ENCODE data around the gene SUMO3. TPM values are rescaled to one million over a fixed set of nuclear protein-coding genes. Genes with fewer than 3 reads are reported as not detected.
"Not testable (repeated sequence)": the region's sequence is repeated elsewhere in the genome, so short reads cannot be mapped to it uniquely, and the experiment has no call there.

The SUMO3 gene
- polyA plus RNA-seq, 1 experiment = 82.6 TPM

- CTCF ChIA-PET = no interaction called here
- Histone ChIP-seq H3K36me3 (ENCODE audit: control insufficient read depth, insufficient read depth, low read length) (no peaks in the 10 kb centered on the region), H3K4me3 (ENCODE audit: low read depth, low read length) (no peak overlapping the region), H3K27me3 (ENCODE audit: control insufficient read depth, insufficient read depth, low read length) (peaks cover 5% of the 10 kb centered on the region)
- DNase-seq (ENCODE audit: low read depth) = no peak
- TF ChIP-seq, protein P1, sequence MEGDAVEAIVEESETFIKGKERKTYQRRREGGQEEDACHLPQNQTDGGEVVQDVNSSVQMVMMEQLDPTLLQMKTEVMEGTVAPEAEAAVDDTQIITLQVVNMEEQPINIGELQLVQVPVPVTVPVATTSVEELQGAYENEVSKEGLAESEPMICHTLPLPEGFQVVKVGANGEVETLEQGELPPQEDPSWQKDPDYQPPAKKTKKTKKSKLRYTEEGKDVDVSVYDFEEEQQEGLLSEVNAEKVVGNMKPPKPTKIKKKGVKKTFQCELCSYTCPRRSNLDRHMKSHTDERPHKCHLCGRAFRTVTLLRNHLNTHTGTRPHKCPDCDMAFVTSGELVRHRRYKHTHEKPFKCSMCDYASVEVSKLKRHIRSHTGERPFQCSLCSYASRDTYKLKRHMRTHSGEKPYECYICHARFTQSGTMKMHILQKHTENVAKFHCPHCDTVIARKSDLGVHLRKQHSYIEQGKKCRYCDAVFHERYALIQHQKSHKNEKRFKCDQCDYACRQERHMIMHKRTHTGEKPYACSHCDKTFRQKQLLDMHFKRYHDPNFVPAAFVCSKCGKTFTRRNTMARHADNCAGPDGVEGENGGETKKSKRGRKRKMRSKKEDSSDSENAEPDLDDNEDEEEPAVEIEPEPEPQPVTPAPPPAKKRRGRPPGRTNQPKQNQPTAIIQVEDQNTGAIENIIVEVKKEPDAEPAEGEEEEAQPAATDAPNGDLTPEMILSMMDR (IDR thresholded peaks at IDR 0.05; ENCODE audit: insufficient read depth, low read depth, low read length) = no peak
- POLR2A ChIA-PET = no interaction called here
Observed at GRCh38 chr21:44836349-44836665, 18.4 kb upstream of the SUMO3 start.

DNA sequence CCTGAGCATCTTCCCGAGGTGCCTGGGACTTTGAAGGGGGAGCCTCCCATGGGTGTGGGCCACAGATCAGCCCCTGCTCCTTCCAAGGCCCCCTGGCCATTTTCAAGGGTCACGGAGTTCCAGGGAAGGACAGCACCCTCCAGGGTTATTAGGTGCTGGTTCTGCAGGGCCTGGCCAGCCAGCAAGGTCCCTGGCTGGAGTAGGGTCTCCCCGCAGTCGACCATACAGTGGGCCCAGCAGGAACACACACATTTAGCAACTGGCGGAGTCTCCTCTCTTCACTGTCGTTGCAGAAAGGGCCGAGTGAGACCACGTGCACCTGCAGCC, 17.7 kb upstream of the SUMO3 start:
- POLR2A ChIA-PET = no interaction called here
- CTCF ChIA-PET = no interaction called here
- peaks cover 2% of the 10 kb centered on the region for H3K27me3 ChIP-seq (ENCODE audit: control insufficient read depth, insufficient read depth, low read length)
- H3K4me3 ChIP-seq (ENCODE audit: low read depth, low read length) = no peak overlapping the region
- TF ChIP-seq, protein P1 (IDR thresholded peaks at IDR 0.05; ENCODE audit: insufficient read depth, low read depth, low read length) = no peak
- no peaks in the 10 kb centered on the region for H3K36me3 ChIP-seq (ENCODE audit: control insufficient read depth, insufficient read depth, low read length)
- DNase-seq (ENCODE audit: low read depth) = no peak

DNA sequence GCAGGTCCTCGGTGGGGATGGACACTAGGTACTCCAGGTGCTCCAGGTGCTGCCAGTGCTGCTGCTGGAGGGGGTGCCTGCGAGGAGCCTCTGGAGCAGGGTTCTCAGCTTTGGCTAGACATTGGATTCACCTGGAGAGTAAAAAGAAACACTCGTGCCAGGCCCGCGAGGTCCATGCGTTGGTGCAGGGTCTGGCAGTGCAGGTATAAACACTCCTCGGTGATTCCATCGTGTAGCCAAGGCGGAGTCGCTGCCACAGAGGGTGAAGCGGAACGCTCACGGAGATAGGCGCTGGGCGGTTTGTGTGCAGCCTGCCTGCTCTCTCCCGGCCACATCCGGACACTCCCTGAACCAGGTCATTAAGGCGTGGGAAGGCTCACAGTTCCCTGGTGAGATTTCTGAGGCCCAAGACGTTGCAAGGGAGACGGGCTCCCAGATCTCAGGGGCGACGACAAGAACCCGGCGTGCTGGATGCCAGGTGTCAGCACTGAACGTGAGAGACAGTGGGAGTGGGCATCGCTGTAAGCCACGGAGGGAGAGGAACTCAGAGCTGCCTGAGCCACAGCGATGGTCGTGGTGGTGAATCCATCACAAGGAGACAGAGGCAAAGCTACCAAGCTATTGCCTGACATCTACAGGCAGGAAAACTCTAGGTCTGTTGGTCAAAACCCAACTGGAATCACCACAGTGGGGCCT, 17.2 kb upstream of the SUMO3 start:
- ChIA-PET POLR2A (no interaction called here), CTCF (no interaction called here)
- TF ChIP-seq, protein P1 (IDR thresholded peaks at IDR 0.05; ENCODE audit: insufficient read depth, low read depth, low read length) = no peak
- Histone ChIP-seq H3K27me3 (ENCODE audit: control insufficient read depth, insufficient read depth, low read length) (peaks cover 2% of the 10 kb centered on the region), H3K36me3 (ENCODE audit: control insufficient read depth, insufficient read depth, low read length) (no peaks in the 10 kb centered on the region), H3K4me3 (ENCODE audit: low read depth, low read length) (no peak overlapping the region)
- DNase-seq (ENCODE audit: low read depth) = no peak

DNA sequence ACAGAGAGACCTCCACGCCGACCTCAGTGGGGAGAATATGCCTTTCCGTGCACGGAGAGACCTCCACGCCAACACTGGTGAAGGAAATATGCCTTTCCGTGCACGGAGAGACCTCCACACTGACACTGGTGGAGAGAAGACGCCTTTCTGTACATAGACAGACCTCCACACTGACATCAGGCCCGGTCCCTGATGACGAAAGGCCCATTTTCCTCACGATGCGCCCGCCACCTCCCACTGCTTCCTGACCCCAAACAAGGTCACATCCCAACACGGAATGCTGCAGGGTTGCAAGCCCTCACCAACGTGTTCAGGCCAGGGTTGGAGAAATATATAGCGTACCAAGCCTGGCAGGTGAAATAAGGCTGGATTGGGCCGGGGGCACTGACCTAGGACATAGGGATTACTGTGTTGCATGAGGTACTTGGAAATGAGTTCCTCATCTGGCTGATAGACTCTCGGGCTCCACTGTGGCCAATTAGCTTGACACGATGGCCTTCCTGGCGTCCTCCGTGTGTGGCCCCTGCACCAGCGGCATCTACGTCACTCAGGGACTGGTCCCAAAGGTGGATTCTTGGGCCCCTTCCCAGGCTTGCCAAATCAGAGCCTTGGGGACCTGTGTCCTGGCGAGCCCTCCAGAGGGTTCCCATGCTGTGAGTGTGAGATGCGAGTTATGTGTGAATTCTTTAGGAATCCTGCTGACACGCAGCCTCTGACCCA, 16.5 kb upstream of the SUMO3 start:
- H3K4me3 ChIP-seq (ENCODE audit: low read depth, low read length) = no peak overlapping the region
- DNase-seq (ENCODE audit: low read depth) = no peak
- H3K27me3 ChIP-seq (ENCODE audit: control insufficient read depth, insufficient read depth, low read length) = peaks cover 2% of the 10 kb centered on the region
- ChIA-PET CTCF (no interaction called here), POLR2A (no interaction called here)
- TF ChIP-seq, protein P1 (IDR thresholded peaks at IDR 0.05; ENCODE audit: insufficient read depth, low read depth, low read length) = no peak
- no peaks in the 10 kb centered on the region for H3K36me3 ChIP-seq (ENCODE audit: control insufficient read depth, insufficient read depth, low read length)

- ChIA-PET POLR2A (no interaction called here), CTCF (no interaction called here)
- H3K36me3 ChIP-seq (ENCODE audit: control insufficient read depth, insufficient read depth, low read length) = no peaks in the 10 kb centered on the region
Observed at GRCh38 chr21:44833663-44834062, 15.8 kb upstream of the SUMO3 start.

DNA sequence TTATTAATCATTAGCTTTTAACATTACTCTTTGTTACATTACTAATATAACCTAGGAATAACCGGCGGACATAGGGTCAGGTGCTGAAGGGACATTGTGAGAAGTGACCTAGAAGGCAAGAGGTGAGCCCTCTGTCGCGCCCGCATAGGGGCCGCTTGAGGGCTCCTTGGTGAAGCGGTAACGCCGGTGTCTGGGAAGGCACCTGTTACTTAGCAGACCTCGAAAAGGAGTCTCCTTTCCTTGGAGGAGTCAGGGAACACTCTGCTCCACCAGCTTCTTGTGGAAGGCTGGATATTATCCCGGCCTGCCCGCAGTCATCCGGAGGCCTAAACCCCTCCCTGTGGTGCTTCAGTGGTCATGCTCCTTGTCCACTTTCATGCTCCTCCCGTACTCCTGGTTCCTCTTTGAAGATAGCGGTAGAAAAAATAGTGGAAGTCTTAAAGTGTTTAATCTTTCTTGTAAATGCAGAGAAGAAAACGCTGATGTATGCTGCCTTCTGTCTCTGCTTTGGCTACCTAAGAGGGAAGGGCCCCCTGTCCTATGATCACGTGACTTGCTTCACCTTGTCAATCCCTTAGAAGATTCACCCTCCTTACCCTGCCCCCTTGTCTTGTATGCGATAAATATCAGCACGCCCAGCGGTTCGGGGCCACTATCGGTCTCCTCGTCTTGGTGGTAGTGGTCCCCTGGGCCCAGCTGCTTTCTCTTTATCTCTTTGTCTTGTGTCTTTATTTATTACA, 14.8 kb upstream of the SUMO3 start:
- CTCF ChIA-PET = not testable (repeated sequence)

More at GRCh38 chr21:44833663-44834062, 15.8 kb upstream of the SUMO3 start:
- DNase-seq (ENCODE audit: low read depth) = no peak
- TF ChIP-seq, protein P1 (IDR thresholded peaks at IDR 0.05; ENCODE audit: insufficient read depth, low read depth, low read length) = no peak
- Histone ChIP-seq H3K4me3 (ENCODE audit: low read depth, low read length) (no peak overlapping the region), H3K27me3 (ENCODE audit: control insufficient read depth, insufficient read depth, low read length) (peaks cover 2% of the 10 kb centered on the region)

More for the DNA sequence above, 14.8 kb upstream of the SUMO3 start:
- POLR2A ChIA-PET; H3K27me3 ChIP-seq (ENCODE audit: control insufficient read depth, insufficient read depth, low read length); DNase-seq (ENCODE audit: low read depth); H3K4me3 ChIP-seq (ENCODE audit: low read depth, low read length); H3K36me3 ChIP-seq (ENCODE audit: control insufficient read depth, insufficient read depth, low read length): not testable (repeated sequence)
